ENCODE measurements around the gene DCAF17.
"Not testable (repeated sequence)": the region's sequence is repeated elsewhere in the genome, so short reads cannot be mapped to it uniquely, and the experiment has no call there.

The DCAF17 gene

GRCh38 chr2:171512683-171513195, 78.7 kb downstream of the DCAF17 start:
- no peak for DNase-seq (ENCODE audit: low read depth, low spot score)

- no peak for DNase-seq (ENCODE audit: low read depth, low spot score)
These were observed 79.7 kb downstream of the DCAF17 start for GRCh38 chr2:171513719-171514160.

GRCh38 chr2:171514908-171515582, 81.0 kb downstream of the DCAF17 start:
- DNase-seq (ENCODE audit: low read depth, low spot score) = no peak

- no peak for DNase-seq (ENCODE audit: low read depth, low spot score)
These were observed 81.8 kb downstream of the DCAF17 start for GRCh38 chr2:171515672-171516298.

- DNase-seq (ENCODE audit: low read depth, low spot score) = no peak
These were observed 82.8 kb downstream of the DCAF17 start for GRCh38 chr2:171516793-171517192.

- DNase-seq (ENCODE audit: low read depth, low spot score) = no peak
These were observed 86.4 kb downstream of the DCAF17 start for GRCh38 chr2:171520471-171520870.

- no peak for DNase-seq (ENCODE audit: low read depth, low spot score)
These were observed 87.5 kb downstream of the DCAF17 start for GRCh38 chr2:171521361-171522051.

- no peak for DNase-seq (ENCODE audit: low read depth, low spot score)
These were observed 88.2 kb downstream of the DCAF17 start, which contains the start of gene CYBRD1 for GRCh38 chr2:171522052-171522787. TSS of gene CYBRD1 (plus strand) at chr2:171522474. CDS start at chr2:171522546, 72 bp downstream.

- no peak for DNase-seq (ENCODE audit: low read depth, low spot score)
These were observed 88.7 kb downstream of the DCAF17 start for GRCh38 chr2:171522788-171523087.

- DNase-seq (ENCODE audit: low read depth, low spot score) = no peak
These were observed 89.3 kb downstream of the DCAF17 start for GRCh38 chr2:171523088-171524017.

- DNase-seq (ENCODE audit: low read depth, low spot score) = no peak
These were observed 90.0 kb downstream of the DCAF17 start for GRCh38 chr2:171524018-171524401.

- DNase-seq (ENCODE audit: low read depth, low spot score) = no peak
These were observed 95.9 kb downstream of the DCAF17 start for GRCh38 chr2:171529914-171530313.

- DNase-seq (ENCODE audit: low read depth, low spot score) = no peak
These were observed 96.4 kb downstream of the DCAF17 start for GRCh38 chr2:171530378-171530777.

- DNase-seq (ENCODE audit: low read depth, low spot score) = not testable (repeated sequence)
These were observed 96.8 kb downstream of the DCAF17 start for GRCh38 chr2:171530859-171531258.

- DNase-seq (ENCODE audit: low read depth, low spot score) = no peak
These were observed 97.3 kb downstream of the DCAF17 start for GRCh38 chr2:171531291-171531690.

- no peak for DNase-seq (ENCODE audit: low read depth, low spot score)
These were observed 97.9 kb downstream of the DCAF17 start for GRCh38 chr2:171531836-171532450.

- DNase-seq (ENCODE audit: low read depth, low spot score) = no peak
These were observed 99.3 kb downstream of the DCAF17 start for GRCh38 chr2:171533331-171533730.

Data from smooth muscle cell of the brain vasculature (primary cell).